ENCODE measurements around the gene ARAP2.

The ARAP2 gene

GRCh38 chr4:36226430-36227227 lies 17.7 kb downstream of the ARAP2 start:
- TF ChIP-seq CTCF (IDR thresholded peaks at IDR 0.05; ENCODE audit: extremely low read depth, missing control alignments) = no peak
- DNase-seq (ENCODE audit: low spot score) = no peak

GRCh38 chr4:36224972-36225903 lies 19.1 kb downstream of the ARAP2 start:
- DNase-seq (ENCODE audit: low spot score) = no peak
- no peak for TF ChIP-seq CTCF (IDR thresholded peaks at IDR 0.05; ENCODE audit: extremely low read depth, missing control alignments)

- TF ChIP-seq CTCF (IDR thresholded peaks at IDR 0.05; ENCODE audit: extremely low read depth, missing control alignments) = no peak
- DNase-seq (ENCODE audit: low spot score) = no peak
Observed at GRCh38 chr4:36222702-36223101, 21.6 kb downstream of the ARAP2 start.

GRCh38 chr4:36220776-36221175 lies 23.5 kb downstream of the ARAP2 start:
- no peak for TF ChIP-seq CTCF (IDR thresholded peaks at IDR 0.05; ENCODE audit: extremely low read depth, missing control alignments)
- no peak for DNase-seq (ENCODE audit: low spot score)

- TF ChIP-seq CTCF (IDR thresholded peaks at IDR 0.05; ENCODE audit: extremely low read depth, missing control alignments) = no peak
- DNase-seq (ENCODE audit: low spot score) = no peak
Observed at GRCh38 chr4:36218121-36218520, 26.2 kb downstream of the ARAP2 start.

GRCh38 chr4:36215627-36216026 lies 28.7 kb downstream of the ARAP2 start:
- no peak for DNase-seq (ENCODE audit: low spot score)
- no peak for TF ChIP-seq CTCF (IDR thresholded peaks at IDR 0.05; ENCODE audit: extremely low read depth, missing control alignments)
